Measurements from ENCODE around the gene FA2H. TPM values are rescaled to one million over a fixed set of nuclear protein-coding genes. Genes with fewer than 3 reads are reported as not detected.

The FA2H gene
- total and polyA plus RNA-seq, 10 of the 15 experiments (the other 5 are each of a cell fraction or from before 2014, with no cell fraction given), result 0.05 to 0.73 (median 0.51) TPM; not detected in 3

DNA sequence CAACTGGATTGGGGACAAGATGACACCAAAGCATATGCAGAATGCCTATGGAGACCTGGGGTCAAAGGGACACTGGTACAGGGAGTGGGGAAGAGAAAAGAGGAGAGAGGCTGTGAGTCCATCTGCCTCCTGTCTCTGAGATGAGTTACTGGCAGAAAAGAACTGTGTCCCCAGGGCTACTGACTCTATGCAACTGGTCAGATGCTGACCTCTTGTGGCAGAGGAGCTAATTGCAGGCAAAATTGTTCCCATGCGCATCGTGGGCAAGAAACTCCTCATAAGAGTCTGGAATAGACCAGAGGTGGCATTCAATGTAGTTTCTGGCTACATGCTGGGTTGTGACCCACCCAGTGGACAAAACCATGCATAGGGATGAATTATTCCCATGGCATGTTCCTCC is 47.9 kb downstream of the FA2H start:
- CTCF ChIA-PET, result interaction anchor here (0.6 to 1.7 kb wide), 7 partner anchors 14 to 418 kb away, joined by 3 to 5 read pairs (median 3); no protein-coding TSS in a partner anchor
- no TSS peak for BruUV-seq (replicated peaks)

More for the DNA sequence above, 47.9 kb downstream of the FA2H start:
- Histone ChIP-seq H3K36me3 (ENCODE audit: control insufficient read depth in 2 of 2, insufficient read depth in 2 of 2, low read length in 1 of 2) (no peaks in the 10 kb centered on the region; a peak in 1 of 4 replicates), H3K79me2 (ENCODE audit: control insufficient read depth, insufficient read depth, low read length) (no peaks in the 10 kb centered on the region), H3K27me3 (replicated peaks in 1 of 2; ENCODE audit: control insufficient read depth in 2 of 2, insufficient read depth in 2 of 2, low read length in 1 of 2) (no peaks in the 10 kb centered on the region; a peak in 1 of 4 replicates), H3K4me1 (ENCODE audit: control insufficient read depth, insufficient read depth, low read length) (peaks cover 7% of the 10 kb centered on the region), H3K9me3 (replicated peaks; ENCODE audit: control insufficient read depth, insufficient read depth, low read length) (peaks cover 3% of the 10 kb centered on the region; the same call in 2 of the 3 replicates), H3K27ac (ENCODE audit: control insufficient read depth, insufficient read depth) (no peak overlapping the region), H4K20me1 (ENCODE audit: control insufficient read depth, insufficient read depth) (no peaks in the 10 kb centered on the region), H3K9ac (ENCODE audit: control insufficient read depth, insufficient read depth, low read length) (no peak overlapping the region), H2AFZ (ENCODE audit: control insufficient read depth, low read depth, low read length) (no peak overlapping the region), H3K4me2 (ENCODE audit: control insufficient read depth, insufficient read depth) (no peak overlapping the region), H3K4me3 (no peak overlapping the region)
- ATAC-seq, result peak; percentile 40; the same call in 2 of the 3 replicates
- WGBS (ENCODE audit: insufficient coverage, insufficient replicate concordance, low lambda C conversion rate, missing lambda C conversion rate), result 93% methylated on average over 2 of the region's 2 CpGs
- FAIRE-seq, result no peak
- ChIA-PET SMC1A (ENCODE audit: uncharacterized antibody, unreplicated experiment) (interaction anchor here (0.5 kb wide), 1 partner anchor 18 kb away, joined by 3 read pairs; no protein-coding TSS in a partner anchor), RAD21 (ENCODE audit: unreplicated experiment) (interaction anchor here (0.8 kb wide), 1 partner anchor 136 kb away, joined by 4 read pairs; no protein-coding TSS in a partner anchor), POLR2A (interaction anchor here (0.5 kb wide), 1 partner anchor 135 kb away, joined by 7 read pairs; no protein-coding TSS in a partner anchor)
- DNase-seq (ENCODE audit: low read depth, low spot score), result no peak
- in situ Hi-C loops (cut with MboI) (no loop called here), intact Hi-C loops (cut with micrococcal nuclease; ENCODE audit: unreplicated experiment) (no loop called here)
- no peak for TF ChIP-seq CREM (IDR thresholded peaks at IDR 0.05; ENCODE audit: low read depth)
- TF ChIP-seq, protein P1, sequence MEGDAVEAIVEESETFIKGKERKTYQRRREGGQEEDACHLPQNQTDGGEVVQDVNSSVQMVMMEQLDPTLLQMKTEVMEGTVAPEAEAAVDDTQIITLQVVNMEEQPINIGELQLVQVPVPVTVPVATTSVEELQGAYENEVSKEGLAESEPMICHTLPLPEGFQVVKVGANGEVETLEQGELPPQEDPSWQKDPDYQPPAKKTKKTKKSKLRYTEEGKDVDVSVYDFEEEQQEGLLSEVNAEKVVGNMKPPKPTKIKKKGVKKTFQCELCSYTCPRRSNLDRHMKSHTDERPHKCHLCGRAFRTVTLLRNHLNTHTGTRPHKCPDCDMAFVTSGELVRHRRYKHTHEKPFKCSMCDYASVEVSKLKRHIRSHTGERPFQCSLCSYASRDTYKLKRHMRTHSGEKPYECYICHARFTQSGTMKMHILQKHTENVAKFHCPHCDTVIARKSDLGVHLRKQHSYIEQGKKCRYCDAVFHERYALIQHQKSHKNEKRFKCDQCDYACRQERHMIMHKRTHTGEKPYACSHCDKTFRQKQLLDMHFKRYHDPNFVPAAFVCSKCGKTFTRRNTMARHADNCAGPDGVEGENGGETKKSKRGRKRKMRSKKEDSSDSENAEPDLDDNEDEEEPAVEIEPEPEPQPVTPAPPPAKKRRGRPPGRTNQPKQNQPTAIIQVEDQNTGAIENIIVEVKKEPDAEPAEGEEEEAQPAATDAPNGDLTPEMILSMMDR (IDR thresholded peaks at IDR 0.05 in 2 of 3, conservative IDR thresholded peaks at IDR 0.05 in 1 of 3; ENCODE audit: control insufficient read depth in 2 of 3, extremely low read depth in 1 of 3, insufficient read depth in 1 of 3, low read depth in 3 of 3, low read length in 3 of 3), result peak; percentile 7 to 55 (median 47); a peak in 4 of 6 replicates
- no peak; the same call in 1 of the 2 replicates for TF ChIP-seq CBX5 (IDR thresholded peaks at IDR 0.05; ENCODE audit: low read depth)
- TF ChIP-seq RAD21 (IDR thresholded peaks at IDR 0.05; ENCODE audit: insufficient read depth, low read depth, low read length), result peak; percentile 24; the same call in 1 of the 2 replicates
